Esophagus squamous epithelium (tissue), 4 donors: ENCODE results near the gene KHNYN.

Experiments
- POLR2A ChIP-seq, 4 donors: fragments of 450-650 bp; IDR thresholded peaks; one replicate each; pipeline ENCODE4 v1.6.1; 2017; ENCODE audit warnings: antibody characterized with exemption in 4 of 4, mild to moderate bottlenecking in 4 of 4, moderate library complexity in 3 of 4
- TF ChIP-seq, protein P1 (sequence below), 6 experiments: fragments of 450-650 bp in 4 of 6; fragments of 200-600 bp in 2 of 6; sonication (generic) in 2 of 6; IDR thresholded peaks; one replicate each; pipeline ENCODE4 v1.5.1; 2016 to 2019; ENCODE audit warnings: antibody characterized with exemption in 6 of 6, mild to moderate bottlenecking in 4 of 6, moderate library complexity in 4 of 6

DNA sequence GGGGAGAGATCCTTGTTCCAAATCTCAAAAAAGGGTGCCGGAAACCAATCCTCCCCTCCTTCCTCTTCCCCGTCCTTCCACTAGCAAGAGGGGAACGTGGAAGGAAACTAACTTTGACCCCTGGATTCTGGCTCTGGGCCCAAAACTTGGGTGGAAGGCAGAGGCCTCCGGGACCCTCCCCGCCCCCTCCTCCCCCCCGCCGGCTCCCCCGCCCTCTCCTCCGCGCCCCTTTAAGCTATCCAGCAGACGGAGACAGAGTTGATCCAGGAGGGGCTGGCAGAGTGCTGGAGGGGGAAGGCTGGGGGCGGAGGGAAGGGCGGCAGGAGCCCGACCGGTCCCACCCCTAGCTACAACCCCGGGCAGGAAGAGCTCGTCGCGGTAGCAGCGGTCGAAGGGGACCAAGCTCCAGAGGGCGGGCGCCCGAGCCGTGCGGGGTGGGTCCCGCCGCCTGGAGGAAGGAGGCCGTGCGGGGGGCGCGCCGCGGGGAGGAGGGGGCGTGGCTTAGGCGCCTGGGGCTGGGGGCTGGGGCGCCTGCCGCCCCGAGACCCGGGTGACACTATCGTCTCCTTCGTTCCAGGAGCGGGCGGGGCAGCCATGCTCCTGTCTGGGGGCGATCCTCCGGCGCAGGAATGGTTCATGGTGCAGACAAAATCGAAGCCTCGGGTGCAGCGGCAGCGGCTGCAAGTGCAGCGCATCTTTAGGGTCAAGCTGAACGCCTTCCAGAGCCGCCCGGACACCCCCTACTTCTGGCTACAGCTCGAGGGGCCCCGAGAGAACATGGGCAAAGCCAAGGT, 30.9 kb upstream of the KHNYN start, which contains the start of gene NYNRIN:
- TF ChIP-seq, protein P1, sequence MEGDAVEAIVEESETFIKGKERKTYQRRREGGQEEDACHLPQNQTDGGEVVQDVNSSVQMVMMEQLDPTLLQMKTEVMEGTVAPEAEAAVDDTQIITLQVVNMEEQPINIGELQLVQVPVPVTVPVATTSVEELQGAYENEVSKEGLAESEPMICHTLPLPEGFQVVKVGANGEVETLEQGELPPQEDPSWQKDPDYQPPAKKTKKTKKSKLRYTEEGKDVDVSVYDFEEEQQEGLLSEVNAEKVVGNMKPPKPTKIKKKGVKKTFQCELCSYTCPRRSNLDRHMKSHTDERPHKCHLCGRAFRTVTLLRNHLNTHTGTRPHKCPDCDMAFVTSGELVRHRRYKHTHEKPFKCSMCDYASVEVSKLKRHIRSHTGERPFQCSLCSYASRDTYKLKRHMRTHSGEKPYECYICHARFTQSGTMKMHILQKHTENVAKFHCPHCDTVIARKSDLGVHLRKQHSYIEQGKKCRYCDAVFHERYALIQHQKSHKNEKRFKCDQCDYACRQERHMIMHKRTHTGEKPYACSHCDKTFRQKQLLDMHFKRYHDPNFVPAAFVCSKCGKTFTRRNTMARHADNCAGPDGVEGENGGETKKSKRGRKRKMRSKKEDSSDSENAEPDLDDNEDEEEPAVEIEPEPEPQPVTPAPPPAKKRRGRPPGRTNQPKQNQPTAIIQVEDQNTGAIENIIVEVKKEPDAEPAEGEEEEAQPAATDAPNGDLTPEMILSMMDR (IDR thresholded peaks at IDR 0.05), result no peak
- TF ChIP-seq POLR2A (IDR thresholded peaks at IDR 0.05), result peak in 1 of 4 donors; percentile 10
